Astrocyte (in vitro differentiated cells and primary cell): ENCODE data around the gene ZFPM1. TPM values are rescaled to one million over a fixed set of nuclear protein-coding genes. Genes with fewer than 3 reads are reported as not detected.
"Not testable (repeated sequence)": the region's sequence is repeated elsewhere in the genome, so short reads cannot be mapped to it uniquely, and the experiment has no call there.

ENCODE experiments used
- DNase-seq: peaks from one replicate; pipeline ENCODE4 v3.0.0-alpha.2; 2010; ENCODE audit warnings: low read depth
- FAIRE-seq: peaks from 2 replicates; lab custom pipeline; 2011; peaks lifted over from hg19 to GRCh38; lab: Jason Lieb, UNC
- H2AFZ ChIP-seq: 2 replicates; pipeline ENCODE4 v1.6.0; 2012; ENCODE audit warnings: low read depth, low read length, inconsistent platforms
- H3K27ac ChIP-seq: 2 replicates; pipeline ENCODE4 v1.5.1; 2011; ENCODE audit warnings: low read depth, low read length, inconsistent platforms
- H3K27me3 ChIP-seq: 2 replicates; pipeline ENCODE4 v1.6.0; 2011; ENCODE audit warnings: low read length, inconsistent platforms; ENCODE audit not compliant: insufficient read depth
- H3K36me3 ChIP-seq: 2 replicates; pipeline ENCODE4 v1.5.1; 2011; ENCODE audit warnings: low read length, inconsistent platforms; ENCODE audit not compliant: insufficient read depth
- H3K4me1 ChIP-seq: 2 replicates; pipeline ENCODE4 v1.5.1; 2011; ENCODE audit warnings: low read length, inconsistent platforms; ENCODE audit not compliant: insufficient read depth
- H3K4me2 ChIP-seq: 2 replicates; pipeline ENCODE4 v1.6.0; 2012; ENCODE audit warnings: low read length, inconsistent platforms
- H3K4me3 ChIP-seq: 2 replicates; pipeline ENCODE4 v1.5.1; 2011; ENCODE audit warnings: low read depth, mild to moderate bottlenecking, low read length, inconsistent platforms; ENCODE audit not compliant: insufficient read depth
- H3K79me2 ChIP-seq: 2 replicates; pipeline ENCODE4 v1.6.0; 2012; ENCODE audit warnings: mild to moderate bottlenecking, low read length, inconsistent platforms; ENCODE audit not compliant: insufficient read depth
- H3K9ac ChIP-seq: 2 replicates; pipeline ENCODE4 v1.6.0; 2012; ENCODE audit warnings: mild to moderate bottlenecking, low read length, inconsistent platforms
- H3K9me3 ChIP-seq: 2 replicates; pipeline ENCODE4 v1.5.1; 2012; ENCODE audit warnings: low read depth, mild to moderate bottlenecking, low read length, inconsistent platforms; ENCODE audit not compliant: insufficient read depth
- H4K20me1 ChIP-seq: 2 replicates; pipeline ENCODE4 v1.6.0; 2012; ENCODE audit warnings: low read length, inconsistent platforms; ENCODE audit not compliant: insufficient read depth
- H3K27ac Mint-ChIP-seq: one replicate; pipeline ENCODE4 v1.8.0; 2021; ENCODE audit warnings: mild to moderate bottlenecking, mixed read lengths; ENCODE audit not compliant: unreplicated experiment
- H3K27me3 Mint-ChIP-seq: one replicate; pipeline ENCODE4 v1.8.0; 2021; ENCODE audit warnings: low read depth, mixed read lengths; ENCODE audit not compliant: unreplicated experiment
- H3K36me3 Mint-ChIP-seq: one replicate; pipeline ENCODE4 v1.8.0; 2021; ENCODE audit warnings: low read depth, mixed read lengths; ENCODE audit not compliant: unreplicated experiment
- H3K4me1 Mint-ChIP-seq: one replicate; pipeline ENCODE4 v1.8.0; 2021; ENCODE audit warnings: low read depth, mixed read lengths; ENCODE audit not compliant: unreplicated experiment
- H3K4me3 Mint-ChIP-seq: one replicate; pipeline ENCODE4 v1.8.0; 2021; ENCODE audit warnings: mild to moderate bottlenecking, moderate library complexity, mixed read lengths; ENCODE audit not compliant: unreplicated experiment
- H3K9me3 Mint-ChIP-seq: one replicate; pipeline ENCODE4 v1.8.0; 2021; ENCODE audit warnings: mild to moderate bottlenecking, mixed read lengths; ENCODE audit not compliant: unreplicated experiment
- EZH2 ChIP-seq: IDR thresholded peaks from 2 replicates; pipeline ENCODE4 v1.6.1; 2012; ENCODE audit warnings: mild to moderate bottlenecking, low read length, inconsistent platforms; ENCODE audit not compliant: insufficient read depth
- total RNA-seq: library from RNA; stranded (reverse); gene quantifications from 2 replicates; pipeline ENCODE4 v1.2.1, GENCODE V29; 2021
- TF ChIP-seq, protein P1 (sequence below): IDR thresholded peaks from 2 replicates; pipeline ENCODE4 v1.5.1; 2011; ENCODE audit warnings: low read depth, mild to moderate bottlenecking, inconsistent platforms, low read length, moderate library complexity; ENCODE audit not compliant: insufficient read depth

Gene ZFPM1
- total RNA-seq, 1 donor from 2014 or later, result 8.6 TPM

GRCh38 chr16:88409296-88410065 lies 43.6 kb upstream of the ZFPM1 start:
- H3K36me3 ChIP-seq, result no peaks in the 10 kb centered on the region
- TF ChIP-seq, protein P1, sequence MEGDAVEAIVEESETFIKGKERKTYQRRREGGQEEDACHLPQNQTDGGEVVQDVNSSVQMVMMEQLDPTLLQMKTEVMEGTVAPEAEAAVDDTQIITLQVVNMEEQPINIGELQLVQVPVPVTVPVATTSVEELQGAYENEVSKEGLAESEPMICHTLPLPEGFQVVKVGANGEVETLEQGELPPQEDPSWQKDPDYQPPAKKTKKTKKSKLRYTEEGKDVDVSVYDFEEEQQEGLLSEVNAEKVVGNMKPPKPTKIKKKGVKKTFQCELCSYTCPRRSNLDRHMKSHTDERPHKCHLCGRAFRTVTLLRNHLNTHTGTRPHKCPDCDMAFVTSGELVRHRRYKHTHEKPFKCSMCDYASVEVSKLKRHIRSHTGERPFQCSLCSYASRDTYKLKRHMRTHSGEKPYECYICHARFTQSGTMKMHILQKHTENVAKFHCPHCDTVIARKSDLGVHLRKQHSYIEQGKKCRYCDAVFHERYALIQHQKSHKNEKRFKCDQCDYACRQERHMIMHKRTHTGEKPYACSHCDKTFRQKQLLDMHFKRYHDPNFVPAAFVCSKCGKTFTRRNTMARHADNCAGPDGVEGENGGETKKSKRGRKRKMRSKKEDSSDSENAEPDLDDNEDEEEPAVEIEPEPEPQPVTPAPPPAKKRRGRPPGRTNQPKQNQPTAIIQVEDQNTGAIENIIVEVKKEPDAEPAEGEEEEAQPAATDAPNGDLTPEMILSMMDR, result no peak
- TF ChIP-seq EZH2, result no peak
- H2AFZ ChIP-seq, result no peak overlapping the region
- H3K79me2 ChIP-seq, result peaks cover 53% of the 10 kb centered on the region
- FAIRE-seq (no peak), DNase-seq (no peak)
- Mint-ChIP-seq H3K27me3 (no peaks in the 10 kb centered on the region), H3K36me3 (peaks cover 16% of the 10 kb centered on the region), H3K27ac (no peak overlapping the region), H3K4me1 (no peaks in the 10 kb centered on the region), H3K9me3 (no peaks in the 10 kb centered on the region), H3K4me3 (no peak overlapping the region)
- no peak overlapping the region for H3K4me2 ChIP-seq
- H3K9me3 ChIP-seq, result no peaks in the 10 kb centered on the region
- no peak overlapping the region for H3K4me3 ChIP-seq
- H3K9ac ChIP-seq, result no peak overlapping the region
- peaks cover 92% of the 10 kb centered on the region for H4K20me1 ChIP-seq
- no peaks in the 10 kb centered on the region for H3K27me3 ChIP-seq
- H3K4me1 ChIP-seq, result peaks cover 8% of the 10 kb centered on the region
- no peak overlapping the region for H3K27ac ChIP-seq

GRCh38 chr16:88410297-88410968 lies 42.6 kb upstream of the ZFPM1 start:
- not testable (repeated sequence) for H3K9ac ChIP-seq, H3K4me3 Mint-ChIP-seq, H3K9me3 Mint-ChIP-seq, H3K4me1 ChIP-seq, H3K4me1 Mint-ChIP-seq, H3K36me3 ChIP-seq, H3K9me3 ChIP-seq, FAIRE-seq, H3K27me3 Mint-ChIP-seq, H3K27me3 ChIP-seq, H3K4me3 ChIP-seq, H3K27ac Mint-ChIP-seq, H3K27ac ChIP-seq, H2AFZ ChIP-seq, DNase-seq, H3K4me2 ChIP-seq
- Histone ChIP-seq H4K20me1 (peaks cover 92% of the 10 kb centered on the region), H3K79me2 (peaks cover 44% of the 10 kb centered on the region)
- peaks cover 11% of the 10 kb centered on the region for H3K36me3 Mint-ChIP-seq

GRCh38 chr16:88411951-88412576 lies 41.0 kb upstream of the ZFPM1 start:
- Mint-ChIP-seq H3K27ac (no peak overlapping the region), H3K4me3 (no peak overlapping the region), H3K9me3 (no peaks in the 10 kb centered on the region), H3K4me1 (no peaks in the 10 kb centered on the region), H3K36me3 (peaks cover 14% of the 10 kb centered on the region), H3K27me3 (peaks cover 2% of the 10 kb centered on the region)
- Histone ChIP-seq H3K79me2 (peaks cover 34% of the 10 kb centered on the region), H2AFZ (no peak overlapping the region), H3K4me2 (no peak overlapping the region), H4K20me1 (peaks cover 91% of the 10 kb centered on the region), H3K4me1 (peaks cover 4% of the 10 kb centered on the region), H3K27ac (no peak overlapping the region), H3K27me3 (no peaks in the 10 kb centered on the region), H3K9ac (no peak overlapping the region), H3K36me3 (no peaks in the 10 kb centered on the region), H3K9me3 (no peaks in the 10 kb centered on the region), H3K4me3 (no peak overlapping the region)
- TF ChIP-seq, protein P1, result no peak
- no peak for TF ChIP-seq EZH2
- no peak for DNase-seq
- FAIRE-seq, result no peak
